Hippocampal formation (tissue), 2 donors: ENCODE results near the gene CRTC1.

ENCODE experiments used
- DNase-seq, 2 donors: peaks; one replicate each; lab custom pipeline; 2025; lab: John Stamatoyannopoulos, UW

The CRTC1 gene

GRCh38 chr19:18745012-18745735, 61.7 kb downstream of the CRTC1 start:
- no peak for DNase-seq

GRCh38 chr19:18745931-18746330, 62.5 kb downstream of the CRTC1 start:
- DNase-seq = no peak

GRCh38 chr19:18746401-18747325, 63.2 kb downstream of the CRTC1 start:
- DNase-seq = no peak

- DNase-seq = no peak
Observed at GRCh38 chr19:18749362-18750231, 66.1 kb downstream of the CRTC1 start.

GRCh38 chr19:18750295-18750970, 67.0 kb downstream of the CRTC1 start:
- DNase-seq = no peak

GRCh38 chr19:18751571-18751970, 68.1 kb downstream of the CRTC1 start:
- no peak for DNase-seq

- DNase-seq = no peak
Observed at GRCh38 chr19:18754501-18754900, 71.0 kb downstream of the CRTC1 start.

- no peak for DNase-seq
Observed at GRCh38 chr19:18756896-18757295, 73.4 kb downstream of the CRTC1 start.

- DNase-seq = no peak
Observed at GRCh38 chr19:18759304-18759994, 76.0 kb downstream of the CRTC1 start.

- DNase-seq = no peak
Observed at GRCh38 chr19:18759995-18760426, 76.5 kb downstream of the CRTC1 start.

GRCh38 chr19:18760440-18761383, 77.2 kb downstream of the CRTC1 start:
- no peak for DNase-seq

GRCh38 chr19:18761531-18762110, 78.1 kb downstream of the CRTC1 start:
- DNase-seq = no peak

- no peak for DNase-seq
Observed at GRCh38 chr19:18762125-18763023, 78.9 kb downstream of the CRTC1 start.

GRCh38 chr19:18763674-18764590, 80.5 kb downstream of the CRTC1 start:
- no peak for DNase-seq

- DNase-seq = no peak
Observed at GRCh38 chr19:18764591-18765051, 81.1 kb downstream of the CRTC1 start.

GRCh38 chr19:18765224-18765623, 81.7 kb downstream of the CRTC1 start:
- no peak for DNase-seq
